GM18951 (cell line): ENCODE data around the gene TPPP2.

ENCODE experiments used
- POLR2A ChIP-seq: IDR thresholded peaks from 4 replicates; pipeline ENCODE4 v1.6.1; 2011; ENCODE audit warnings: mild to moderate bottlenecking; ENCODE audit not compliant: insufficient read length, insufficient read depth; ENCODE audit errors: extremely low read depth
- in situ Hi-C: fragments of 300-500 bp; cut with MboI; formaldehyde crosslinking; loops from one replicate; pipeline ENCODE4 v1.12.0; 2022; ENCODE audit warnings: low sequenced_read_pairs, mixed read lengths, inconsistent platforms; ENCODE audit not compliant: unreplicated experiment

TPPP2 gene

DNA sequence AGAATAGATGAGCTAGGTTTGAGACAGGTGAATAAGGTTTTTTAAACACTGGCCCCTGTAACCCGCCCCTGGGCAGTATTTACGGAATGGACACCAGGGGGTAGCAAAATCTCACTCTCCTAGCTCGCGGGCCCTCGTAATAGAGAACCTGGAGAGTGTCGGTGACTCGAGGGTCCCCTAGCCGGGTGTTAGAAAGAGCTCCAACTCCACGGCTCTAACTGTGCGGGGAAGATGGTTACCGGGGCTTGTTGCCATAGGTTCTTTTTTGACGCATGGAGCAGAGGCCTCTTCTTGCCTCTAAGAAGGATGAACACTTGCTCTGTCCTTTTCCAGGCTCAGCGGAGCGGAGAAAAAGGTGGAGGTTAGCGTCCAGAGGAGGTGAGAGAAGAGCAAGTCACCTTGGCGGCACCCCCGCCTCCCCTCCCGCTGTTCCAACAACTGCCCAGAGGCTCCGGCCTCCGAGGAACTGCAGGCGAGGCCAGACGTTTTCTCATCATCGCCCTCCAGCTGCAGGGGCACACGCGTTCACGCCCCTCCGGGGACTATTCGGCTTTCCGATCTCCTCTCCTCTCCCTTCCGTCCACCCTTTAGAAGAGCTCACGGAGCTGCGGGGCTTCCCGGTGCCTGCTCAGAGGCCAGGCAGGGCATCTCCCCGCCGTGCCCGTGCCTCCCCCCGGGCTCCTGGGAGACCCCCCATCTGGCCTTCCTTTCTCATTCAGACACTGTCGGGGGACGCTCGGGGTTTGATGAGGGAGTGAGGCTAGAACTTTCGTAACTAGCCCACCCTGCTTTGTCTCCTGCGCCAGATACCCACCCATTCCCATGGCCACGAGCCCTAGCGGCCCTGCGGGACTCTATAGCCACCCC is 38.7 kb downstream of the TPPP2 start:
- in situ Hi-C loops, result no loop called here

DNA sequence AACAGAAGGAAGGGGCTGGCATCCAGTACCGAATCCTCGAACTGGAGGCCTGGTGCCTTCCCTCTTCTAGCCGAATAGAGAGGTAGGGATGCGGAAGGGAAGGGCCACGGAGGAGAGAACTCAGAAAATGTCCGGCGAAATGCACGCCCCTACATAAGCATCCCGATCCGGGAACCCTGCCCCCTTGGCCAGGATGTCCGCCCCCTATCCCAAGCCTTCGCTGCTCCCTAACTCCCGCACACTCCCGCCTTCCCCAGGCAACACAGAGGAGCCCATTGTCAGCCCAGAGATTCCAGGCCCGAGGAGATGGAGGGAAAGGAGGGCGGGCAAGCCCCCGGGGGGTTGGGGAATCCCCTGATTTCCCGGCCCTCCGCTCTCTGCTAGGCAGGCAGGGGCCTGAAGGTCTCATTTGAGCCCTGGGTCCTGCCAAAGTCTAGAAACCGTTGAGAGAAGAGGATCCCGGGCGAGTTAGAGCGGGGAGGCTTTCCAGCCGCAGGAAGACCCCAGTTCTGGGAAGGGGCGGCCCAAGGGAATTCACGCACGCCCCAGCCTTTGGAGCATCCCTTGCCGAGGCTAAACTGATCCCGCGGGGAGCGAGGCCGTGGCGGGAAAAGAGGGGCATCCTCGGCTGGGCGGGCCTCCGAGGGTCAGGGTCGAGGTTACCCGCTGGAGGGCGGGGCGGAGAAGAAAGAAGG is 39.5 kb downstream of the TPPP2 start:
- in situ Hi-C loops, result no loop called here
- no peak for TF ChIP-seq POLR2A

More for the DNA sequence above, 38.7 kb downstream of the TPPP2 start:
- no peak for TF ChIP-seq POLR2A

DNA sequence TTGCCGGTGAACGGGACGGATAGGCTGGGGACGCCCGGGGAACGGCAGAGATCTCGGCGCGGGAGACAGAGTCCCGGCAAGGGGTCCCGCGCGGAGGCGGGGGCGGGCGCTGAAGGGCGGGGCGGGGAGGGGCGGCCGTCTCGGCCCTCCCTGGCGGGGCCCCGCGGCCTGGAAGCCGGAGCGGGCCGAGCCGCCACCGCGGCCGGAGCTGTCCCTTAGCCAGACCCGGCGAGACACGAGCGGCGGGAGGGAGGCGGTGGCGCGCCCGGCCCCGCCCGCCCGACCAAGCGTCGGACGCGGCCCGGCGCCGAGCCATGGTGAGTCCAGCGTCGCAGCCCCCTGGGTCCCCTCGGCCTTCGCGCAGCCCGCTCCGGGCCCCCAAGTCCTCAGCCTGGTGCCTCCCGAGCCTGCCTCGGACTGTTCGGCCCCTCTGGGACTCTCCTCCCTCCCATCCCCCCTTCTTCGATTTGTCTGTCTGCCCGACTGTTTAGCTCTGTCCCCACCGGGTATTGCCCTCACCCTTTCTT is 40.1 kb downstream of the TPPP2 start, which contains the start of gene ARHGEF40:
TSS of gene ARHGEF40 (plus strand) at position 222 of the 527 bp plus-strand sequence. CDS start at position 315, 93 bp downstream.
- no peak for TF ChIP-seq POLR2A
- in situ Hi-C loops, result no loop called here

DNA sequence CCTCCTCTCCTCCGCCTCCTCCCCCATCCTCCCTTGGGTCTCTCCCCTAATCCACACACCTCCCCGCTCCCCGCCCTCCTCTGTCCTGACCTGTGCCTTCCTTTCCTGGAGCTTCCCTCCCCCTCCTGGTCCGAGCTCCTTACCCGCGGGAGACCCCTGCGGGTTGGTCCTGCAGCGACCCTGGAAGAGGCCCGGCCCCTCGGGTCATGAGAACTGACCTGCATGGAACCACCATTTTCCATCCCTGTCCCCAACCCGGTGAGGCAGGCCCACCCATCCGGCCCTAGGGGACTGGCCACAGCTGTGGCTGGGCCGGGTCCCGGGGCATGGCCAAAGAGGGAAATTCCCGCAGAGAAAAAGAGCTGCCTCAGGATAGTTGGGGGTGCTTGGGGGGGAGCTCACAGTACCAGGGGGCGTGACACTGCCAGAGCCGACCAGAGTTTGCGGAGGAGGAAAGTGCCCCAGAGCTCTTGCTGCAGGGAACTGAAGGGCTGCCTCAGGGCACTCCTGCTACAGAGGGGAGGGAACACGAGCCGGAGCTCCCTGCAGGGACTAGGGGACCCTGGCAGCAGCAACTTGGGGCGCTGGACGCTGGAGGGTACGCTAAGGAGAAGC is 40.7 kb downstream of the TPPP2 start:
- no peak for TF ChIP-seq POLR2A
- in situ Hi-C loops, result no loop called here

DNA sequence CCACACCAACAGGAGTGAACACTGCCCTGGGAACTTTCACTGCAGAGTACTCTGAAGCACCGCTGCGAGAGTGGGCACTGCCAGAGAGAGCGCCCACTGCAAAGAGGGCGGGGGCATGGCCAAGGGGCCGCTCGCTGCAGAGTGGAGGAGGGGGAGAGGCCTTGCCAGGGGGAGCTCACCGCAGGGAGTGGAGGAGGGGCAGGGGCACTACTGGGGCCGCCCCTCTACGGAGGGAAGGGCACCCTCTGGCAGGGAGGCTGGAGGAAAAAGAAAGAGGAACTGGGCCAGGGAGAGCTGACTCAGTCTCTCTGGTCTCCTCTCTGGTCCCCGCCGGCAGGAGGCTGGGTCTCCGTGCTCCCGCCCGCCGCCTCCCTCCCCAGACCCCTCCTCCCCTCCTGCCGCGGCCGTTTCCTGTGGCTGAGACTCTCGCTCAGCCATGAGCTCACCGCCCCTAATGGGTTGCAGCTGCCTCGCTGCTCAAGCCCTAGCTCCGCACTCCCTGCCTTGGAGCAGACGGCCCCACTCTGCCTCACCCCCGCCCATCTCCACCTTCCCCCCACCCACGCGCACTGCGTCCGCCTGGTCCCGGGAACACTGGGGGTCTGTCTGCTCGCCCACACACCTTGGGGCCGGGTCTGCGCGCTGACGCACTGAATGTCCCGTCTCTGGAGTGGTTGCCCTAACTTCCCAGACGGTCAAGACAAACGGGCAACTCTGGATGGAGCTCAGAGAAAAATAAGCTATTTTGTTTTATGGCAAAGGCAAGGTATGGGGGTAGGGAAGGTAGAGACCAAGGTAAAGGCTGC is 41.4 kb downstream of the TPPP2 start:
- in situ Hi-C loops, result no loop called here
- no peak for TF ChIP-seq POLR2A

DNA sequence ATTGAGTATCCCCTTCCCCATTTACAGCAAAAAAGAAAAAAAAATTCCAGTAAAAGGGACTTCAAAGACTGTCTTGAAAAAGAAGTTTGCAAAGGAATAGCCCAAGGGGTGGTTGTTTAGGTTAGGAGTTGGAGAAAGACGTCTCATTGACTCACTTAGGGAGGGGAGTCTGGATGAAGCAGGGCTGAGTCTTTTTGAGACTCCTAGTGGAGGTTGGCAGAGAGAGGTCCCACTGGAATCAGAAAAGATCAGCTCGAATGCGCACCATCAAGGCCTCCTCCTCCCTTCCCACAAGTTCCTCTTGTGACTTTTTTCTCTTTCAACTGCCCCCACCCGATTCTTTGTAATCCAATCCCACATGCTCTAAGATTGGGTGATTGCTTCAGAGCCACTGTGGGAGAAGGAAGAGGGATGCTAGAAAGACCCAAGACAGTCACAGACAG is 42.0 kb downstream of the TPPP2 start:
- TF ChIP-seq POLR2A, result no peak
- in situ Hi-C loops, result no loop called here

DNA sequence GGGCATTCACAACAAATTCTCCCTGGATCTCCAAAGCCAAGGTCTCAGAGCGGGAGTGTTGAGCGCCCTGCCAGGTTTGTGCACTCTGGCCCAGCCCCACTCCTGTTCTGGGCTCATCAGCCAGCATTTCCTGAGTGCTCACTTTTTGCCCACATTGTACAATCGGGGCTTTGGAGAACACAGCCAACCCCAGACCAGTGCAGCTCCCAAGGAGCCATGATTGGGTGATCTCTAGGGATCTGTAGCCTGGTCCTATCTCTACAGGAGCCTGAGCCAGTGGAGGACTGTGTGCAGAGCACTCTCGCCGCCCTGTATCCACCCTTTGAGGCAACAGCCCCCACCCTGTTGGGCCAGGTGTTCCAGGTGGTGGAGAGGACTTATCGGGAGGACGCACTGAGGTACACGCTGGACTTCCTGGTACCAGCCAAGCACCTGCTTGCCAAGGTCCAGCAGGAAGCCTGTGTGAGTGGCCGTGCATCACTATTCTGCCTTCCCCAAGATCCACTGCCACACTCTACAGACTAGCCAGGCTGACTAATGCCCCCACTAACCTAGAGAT is 42.8 kb downstream of the TPPP2 start:
- in situ Hi-C loops, result no loop called here
- no peak for TF ChIP-seq POLR2A

DNA sequence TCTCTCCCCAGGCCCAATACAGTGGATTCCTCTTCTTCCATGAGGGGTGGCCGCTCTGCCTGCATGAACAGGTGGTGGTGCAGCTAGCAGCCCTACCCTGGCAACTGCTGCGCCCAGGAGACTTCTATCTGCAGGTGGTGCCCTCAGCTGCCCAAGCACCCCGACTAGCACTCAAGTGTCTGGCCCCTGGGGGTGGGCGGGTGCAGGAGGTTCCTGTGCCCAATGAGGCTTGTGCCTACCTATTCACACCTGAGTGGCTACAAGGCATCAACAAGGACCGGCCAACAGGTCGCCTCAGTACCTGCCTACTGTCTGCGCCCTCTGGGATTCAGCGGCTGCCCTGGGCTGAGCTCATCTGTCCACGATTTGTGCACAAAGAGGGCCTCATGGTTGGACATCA is 43.9 kb downstream of the TPPP2 start:
- TF ChIP-seq POLR2A, result no peak
- in situ Hi-C loops, result no loop called here

DNA sequence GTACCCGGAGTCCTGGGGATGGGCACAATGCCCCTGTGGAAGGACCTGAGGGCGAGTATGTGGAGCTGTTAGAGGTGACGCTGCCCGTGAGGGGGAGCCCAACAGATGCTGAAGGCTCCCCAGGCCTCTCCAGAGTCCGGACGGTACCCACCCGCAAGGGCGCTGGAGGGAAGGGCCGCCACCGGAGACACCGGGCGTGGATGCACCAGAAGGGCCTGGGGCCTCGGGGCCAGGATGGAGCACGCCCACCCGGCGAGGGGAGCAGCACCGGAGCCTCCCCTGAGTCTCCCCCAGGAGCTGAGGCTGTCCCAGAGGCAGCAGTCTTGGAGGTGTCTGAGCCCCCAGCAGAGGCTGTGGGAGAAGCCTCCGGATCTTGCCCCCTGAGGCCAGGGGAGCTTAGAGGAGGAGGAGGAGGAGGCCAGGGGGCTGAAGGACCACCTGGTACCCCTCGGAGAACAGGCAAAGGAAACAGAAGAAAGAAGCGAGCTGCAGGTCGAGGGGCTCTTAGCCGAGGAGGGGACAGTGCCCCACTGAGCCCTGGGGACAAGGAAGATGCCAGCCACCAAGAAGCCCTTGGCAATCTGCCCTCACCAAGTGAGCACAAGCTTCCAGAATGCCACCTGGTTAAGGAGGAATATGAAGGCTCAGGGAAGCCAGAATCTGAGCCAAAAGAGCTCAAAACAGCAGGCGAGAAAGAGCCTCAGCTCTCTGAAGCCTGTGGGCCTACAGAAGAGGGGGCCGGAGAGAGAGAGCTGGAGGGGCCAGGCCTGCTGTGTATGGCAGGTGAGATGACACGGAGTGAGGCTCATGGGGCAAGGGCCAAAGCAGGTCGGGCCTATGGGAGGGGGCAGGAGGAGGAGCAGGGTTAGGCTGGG is 44.6 kb downstream of the TPPP2 start:
- in situ Hi-C loops, result no loop called here
- no peak for TF ChIP-seq POLR2A

DNA sequence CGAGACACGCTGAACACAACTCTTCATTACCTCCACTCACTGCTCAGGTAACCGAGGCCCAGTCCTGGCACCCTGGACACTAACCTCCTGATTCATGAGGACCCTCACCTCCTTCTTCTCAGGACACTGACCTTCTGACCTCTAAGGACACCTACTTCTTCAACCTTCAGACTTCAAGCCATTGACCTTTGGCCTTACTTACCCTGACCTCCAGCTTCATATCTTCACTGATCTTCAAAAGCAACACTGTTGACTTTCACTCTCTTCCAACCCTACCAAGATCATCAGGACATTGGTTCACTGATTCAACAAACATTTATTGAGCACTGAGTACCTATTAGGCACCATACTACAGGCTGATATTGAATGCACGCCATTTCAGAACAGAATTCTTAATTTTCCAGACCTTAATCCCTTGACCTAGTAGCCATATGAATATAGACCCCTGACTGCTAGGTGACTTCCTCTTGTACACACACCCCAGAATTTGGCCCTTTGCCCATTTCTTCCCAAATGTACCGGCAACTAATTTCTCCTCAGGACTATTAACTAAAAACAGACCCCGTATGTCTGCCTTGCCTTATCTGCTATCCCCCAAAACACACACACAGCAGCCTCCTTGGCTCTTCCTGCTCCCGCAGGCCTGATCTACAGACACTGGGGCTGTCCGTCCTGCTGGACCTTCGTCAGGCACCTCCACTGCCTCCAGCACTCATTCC is 45.9 kb downstream of the TPPP2 start:
- in situ Hi-C loops, result no loop called here
- no peak for TF ChIP-seq POLR2A

DNA sequence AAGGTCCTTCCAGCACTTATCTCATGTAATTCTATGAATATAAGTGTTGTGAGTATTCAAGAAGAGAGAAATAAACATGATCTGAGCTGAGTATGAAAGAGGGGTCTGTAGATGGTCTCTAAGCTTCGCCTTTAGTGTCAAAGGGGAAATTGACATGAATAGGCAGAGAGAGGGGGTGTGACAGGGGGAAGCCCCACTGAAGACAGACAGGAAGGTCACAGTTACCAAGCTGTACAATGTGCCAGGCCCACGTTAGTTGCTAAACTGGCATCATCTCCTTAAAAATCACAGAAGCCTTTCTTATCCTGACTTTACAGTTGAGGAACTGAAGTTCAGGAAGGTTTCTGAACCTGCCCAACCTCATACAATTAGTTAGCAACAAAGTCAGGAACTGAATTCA is 47.7 kb downstream of the TPPP2 start:
- in situ Hi-C loops, result no loop called here
- TF ChIP-seq POLR2A, result no peak
